HepG2 (cell line): ENCODE results near the gene C2CD2. TPM values are rescaled to one million over a fixed set of nuclear protein-coding genes. Genes with fewer than 3 reads are reported as not detected.

Experiments used
- ATF7-NPFF ChIP-seq: sonication (generic); formaldehyde crosslinking; IDR thresholded peaks from 2 replicates; pipeline ENCODE4 v1.8.1; 2023; ENCODE audit warnings: mild to moderate bottlenecking, low read depth, missing genetic modification reagents, moderate library complexity
- DRAP1 ChIP-seq: IDR thresholded peaks from 2 replicates; pipeline ENCODE4 v1.6.1; 2016; ENCODE audit warnings: missing genetic modification reagents, missing compliant biosample characterization
- FIP1L1 ChIP-seq: fragments of 200-400 bp; formaldehyde crosslinking; IDR thresholded peaks from 2 replicates; pipeline ENCODE4 v1.6.1; 2018; ENCODE audit warnings: low read depth, mild to moderate bottlenecking, low read length, moderate library complexity, borderline replicate concordance; ENCODE audit not compliant: insufficient read depth
- GLI4 ChIP-seq: sonication (generic); formaldehyde crosslinking; IDR thresholded peaks from 2 replicates; pipeline ENCODE4 v1.5.1; 2020; ENCODE audit warnings: missing genetic modification reagents, mild to moderate bottlenecking, moderate library complexity, borderline replicate concordance
- ISL2 ChIP-seq: sonication (generic); formaldehyde crosslinking; IDR thresholded peaks from 2 replicates; pipeline ENCODE4 v1.5.0; 2020; ENCODE audit warnings: missing genetic modification reagents
- NFE2L1 ChIP-seq: sonication (generic); formaldehyde crosslinking; IDR thresholded peaks from 2 replicates; pipeline ENCODE4 v1.4.0; 2020; ENCODE audit warnings: missing genetic modification reagents, mild to moderate bottlenecking, borderline replicate concordance
- SAFB2 ChIP-seq: sonication (generic); formaldehyde crosslinking; IDR thresholded peaks from 2 replicates; pipeline ENCODE4 v1.5.1; 2020; ENCODE audit warnings: missing genetic modification reagents, low read depth, mild to moderate bottlenecking, borderline replicate concordance
- SIN3B ChIP-seq: fragments of 150-350 bp; IDR thresholded peaks from 2 replicates; pipeline ENCODE4 v1.6.1; 2014; ENCODE audit warnings: low read length
- SIX1 ChIP-seq: sonication (generic); formaldehyde crosslinking; IDR thresholded peaks from 2 replicates; pipeline ENCODE4 v1.4.0; 2020; ENCODE audit warnings: missing genetic modification reagents, borderline replicate concordance
- ZBTB37 ChIP-seq: sonication (generic); formaldehyde crosslinking; IDR thresholded peaks from 2 replicates; pipeline ENCODE4 v1.4.0; 2020; ENCODE audit warnings: mild to moderate bottlenecking, missing genetic modification reagents
- ZBTB43 ChIP-seq: sonication (generic); formaldehyde crosslinking; conservative IDR thresholded peaks from 2 replicates; pipeline ENCODE4 v1.4.0; 2020; ENCODE audit warnings: missing genetic modification reagents
- ZFX ChIP-seq: sonication (generic); formaldehyde crosslinking; IDR thresholded peaks from 2 replicates; pipeline ENCODE4 v1.4.0; 2020; ENCODE audit warnings: mild to moderate bottlenecking, low read depth, missing genetic modification reagents, moderate library complexity
- ZNF253 ChIP-seq: sonication (generic); formaldehyde crosslinking; IDR thresholded peaks from 2 replicates; pipeline ENCODE4 v1.8.0; 2022; ENCODE audit warnings: mild to moderate bottlenecking, missing genetic modification reagents, borderline replicate concordance
- polyA plus RNA-seq, 8 experiments: library from polyadenylated mRNA; depleted of rRNA in 3 of 8; stranded (reverse) in 7 of 8; unstranded in 1 of 8; fragments of >200 nt; fragmentation: Illumina TruSeq in 4 of 8; extraction: Trizol in 4 of 8; gene quantifications; 2 replicates each; pipeline versions ENCODE4 v1.2.1 to v1.2.3, GENCODE V29; 2011 to 2016; ENCODE audit warnings: low read depth in 4 of 8, missing spikeins in 1 of 8, mixed read lengths in 1 of 8; ENCODE audit not compliant: insufficient read depth in 1 of 8
- total RNA-seq, 5 experiments: library from RNA; depleted of rRNA; stranded (reverse); fragments of >200 nt; fragmentation: Illumina TruSeq; extraction: Trizol; gene quantifications; 2 replicates each; pipeline ENCODE4 v1.2.3, GENCODE V29; 2016; ENCODE audit warnings: low read depth in 1 of 5
- TF ChIP-seq, protein P1 (sequence below): sonication (generic); formaldehyde crosslinking; IDR thresholded peaks from 2 replicates; pipeline ENCODE4 v1.8.0; 2022; ENCODE audit warnings: low read depth, missing genetic modification reagents
- TF ChIP-seq, protein P2 (sequence below): IDR thresholded peaks from 2 replicates; pipeline ENCODE4 v1.6.1; 2016; ENCODE audit warnings: mild to moderate bottlenecking
- TF ChIP-seq, protein P3 (sequence below): sonication (generic); formaldehyde crosslinking; IDR thresholded peaks from 2 replicates; pipeline ENCODE4 v1.5.1; 2020; ENCODE audit warnings: mild to moderate bottlenecking, missing genetic modification reagents, borderline replicate concordance
- TF ChIP-seq, protein P4 (sequence below): sonication (generic); formaldehyde crosslinking; IDR thresholded peaks from 2 replicates; pipeline ENCODE4 v1.9.0; 2021; ENCODE audit warnings: missing genetic modification reagents, borderline replicate concordance

C2CD2 gene
- total and polyA plus RNA-seq, 2 of the 13 experiments (the other 11 are each of a cell fraction or from before 2014, with no cell fraction given) = 12.5 to 19.7 TPM

- TF ChIP-seq, protein P1, sequence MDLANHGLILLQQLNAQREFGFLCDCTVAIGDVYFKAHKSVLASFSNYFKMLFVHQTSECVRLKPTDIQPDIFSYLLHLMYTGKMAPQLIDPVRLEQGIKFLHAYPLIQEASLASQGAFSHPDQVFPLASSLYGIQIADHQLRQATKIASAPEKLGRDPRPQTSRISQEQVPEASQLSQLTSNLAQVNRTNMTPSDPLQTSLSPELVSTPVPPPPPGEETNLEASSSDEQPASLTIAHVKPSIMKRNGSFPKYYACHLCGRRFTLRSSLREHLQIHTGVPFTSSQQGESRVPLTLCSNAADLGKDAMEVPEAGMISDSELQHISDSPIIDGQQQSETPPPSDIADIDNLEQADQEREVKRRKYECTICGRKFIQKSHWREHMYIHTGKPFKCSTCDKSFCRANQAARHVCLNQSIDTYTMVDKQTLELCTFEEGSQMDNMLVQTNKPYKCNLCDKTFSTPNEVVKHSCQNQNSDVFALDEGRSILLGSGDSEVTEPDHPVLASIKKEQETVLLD (CRISPR knock-in tag) = peak; percentile 36; the same call in 1 of the 2 replicates
- TF ChIP-seq ZBTB43 (CRISPR knock-in tag) (peak; percentile 98), GLI4 (CRISPR knock-in tag) (no peak), DRAP1 (CRISPR knock-in tag) (no peak), ZBTB37 (CRISPR knock-in tag) (no peak), SIX1 (CRISPR knock-in tag) (no peak), ZFX (peak; percentile 82), ISL2 (CRISPR knock-in tag) (no peak), SIN3B (no peak), FIP1L1 (no peak), NFE2L1 (CRISPR knock-in tag) (0 out of 2 replicates have a peak, but pooled peaks have one; percentile 70), ATF7-NPFF (peak; percentile 78; the same call in 1 of the 2 replicates), SAFB2 (CRISPR knock-in tag) (peak; percentile 21; the same call in 1 of the 2 replicates), ZNF253 (CRISPR knock-in tag) (0 out of 2 replicates have a peak, but pooled peaks have one; percentile 52)
- TF ChIP-seq, protein P2, sequence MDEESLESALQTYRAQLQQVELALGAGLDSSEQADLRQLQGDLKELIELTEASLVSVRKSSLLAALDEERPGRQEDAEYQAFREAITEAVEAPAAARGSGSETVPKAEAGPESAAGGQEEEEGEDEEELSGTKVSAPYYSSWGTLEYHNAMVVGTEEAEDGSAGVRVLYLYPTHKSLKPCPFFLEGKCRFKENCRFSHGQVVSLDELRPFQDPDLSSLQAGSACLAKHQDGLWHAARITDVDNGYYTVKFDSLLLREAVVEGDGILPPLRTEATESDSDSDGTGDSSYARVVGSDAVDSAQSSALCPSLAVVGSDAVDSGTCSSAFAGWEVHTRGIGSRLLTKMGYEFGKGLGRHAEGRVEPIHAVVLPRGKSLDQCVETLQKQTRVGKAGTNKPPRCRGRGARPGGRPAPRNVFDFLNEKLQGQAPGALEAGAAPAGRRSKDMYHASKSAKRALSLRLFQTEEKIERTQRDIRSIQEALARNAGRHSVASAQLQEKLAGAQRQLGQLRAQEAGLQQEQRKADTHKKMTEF (CRISPR knock-in tag) = peak; percentile 31; the same call in 1 of the 2 replicates
- TF ChIP-seq, protein P3, sequence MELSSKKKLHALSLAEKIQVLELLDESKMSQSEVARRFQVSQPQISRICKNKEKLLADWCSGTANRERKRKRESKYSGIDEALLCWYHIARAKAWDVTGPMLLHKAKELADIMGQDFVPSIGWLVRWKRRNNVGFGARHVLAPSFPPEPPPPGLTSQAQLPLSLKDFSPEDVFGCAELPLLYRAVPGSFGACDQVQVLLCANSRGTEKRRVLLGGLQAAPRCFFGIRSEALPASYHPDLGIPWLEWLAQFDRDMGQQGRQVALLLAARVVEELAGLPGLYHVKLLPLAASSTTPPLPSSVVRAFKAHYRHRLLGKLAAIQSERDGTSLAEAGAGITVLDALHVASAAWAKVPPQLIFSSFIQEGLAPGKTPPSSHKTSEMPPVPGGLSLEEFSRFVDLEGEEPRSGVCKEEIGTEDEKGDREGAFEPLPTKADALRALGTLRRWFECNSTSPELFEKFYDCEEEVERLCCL = no peak
- TF ChIP-seq, protein P4, sequence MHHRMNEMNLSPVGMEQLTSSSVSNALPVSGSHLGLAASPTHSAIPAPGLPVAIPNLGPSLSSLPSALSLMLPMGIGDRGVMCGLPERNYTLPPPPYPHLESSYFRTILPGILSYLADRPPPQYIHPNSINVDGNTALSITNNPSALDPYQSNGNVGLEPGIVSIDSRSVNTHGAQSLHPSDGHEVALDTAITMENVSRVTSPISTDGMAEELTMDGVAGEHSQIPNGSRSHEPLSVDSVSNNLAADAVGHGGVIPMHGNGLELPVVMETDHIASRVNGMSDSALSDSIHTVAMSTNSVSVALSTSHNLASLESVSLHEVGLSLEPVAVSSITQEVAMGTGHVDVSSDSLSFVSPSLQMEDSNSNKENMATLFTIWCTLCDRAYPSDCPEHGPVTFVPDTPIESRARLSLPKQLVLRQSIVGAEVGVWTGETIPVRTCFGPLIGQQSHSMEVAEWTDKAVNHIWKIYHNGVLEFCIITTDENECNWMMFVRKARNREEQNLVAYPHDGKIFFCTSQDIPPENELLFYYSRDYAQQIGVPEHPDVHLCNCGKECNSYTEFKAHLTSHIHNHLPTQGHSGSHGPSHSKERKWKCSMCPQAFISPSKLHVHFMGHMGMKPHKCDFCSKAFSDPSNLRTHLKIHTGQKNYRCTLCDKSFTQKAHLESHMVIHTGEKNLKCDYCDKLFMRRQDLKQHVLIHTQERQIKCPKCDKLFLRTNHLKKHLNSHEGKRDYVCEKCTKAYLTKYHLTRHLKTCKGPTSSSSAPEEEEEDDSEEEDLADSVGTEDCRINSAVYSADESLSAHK (CRISPR knock-in tag) = no peak
Observed at GRCh38 chr21:41953831-41954653, at the start of gene C2CD2 (continued).
